Stimulated activated CD4-positive, alpha-beta T cell treated with anti-CD3 and anti-CD28 coated beads, Interleukin-1b, Interleukin-23, amount 100 ng/mL, for 24 hours (primary cell): ENCODE results near the gene NCR1.
"Not testable (repeated sequence)": the region's sequence is repeated elsewhere in the genome, so short reads cannot be mapped to it uniquely, and the experiment has no call there.

ENCODE experiments used
- DNase-seq, 4 experiments: peaks; one replicate each; pipeline ENCODE4 v3.0.0-alpha.2; 2020; ENCODE audit warnings: low read depth in 4 of 4, low spot score in 1 of 4

Gene NCR1, protein sequence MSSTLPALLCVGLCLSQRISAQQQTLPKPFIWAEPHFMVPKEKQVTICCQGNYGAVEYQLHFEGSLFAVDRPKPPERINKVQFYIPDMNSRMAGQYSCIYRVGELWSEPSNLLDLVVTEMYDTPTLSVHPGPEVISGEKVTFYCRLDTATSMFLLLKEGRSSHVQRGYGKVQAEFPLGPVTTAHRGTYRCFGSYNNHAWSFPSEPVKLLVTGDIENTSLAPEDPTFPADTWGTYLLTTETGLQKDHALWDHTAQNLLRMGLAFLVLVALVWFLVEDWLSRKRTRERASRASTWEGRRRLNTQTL

DNA sequence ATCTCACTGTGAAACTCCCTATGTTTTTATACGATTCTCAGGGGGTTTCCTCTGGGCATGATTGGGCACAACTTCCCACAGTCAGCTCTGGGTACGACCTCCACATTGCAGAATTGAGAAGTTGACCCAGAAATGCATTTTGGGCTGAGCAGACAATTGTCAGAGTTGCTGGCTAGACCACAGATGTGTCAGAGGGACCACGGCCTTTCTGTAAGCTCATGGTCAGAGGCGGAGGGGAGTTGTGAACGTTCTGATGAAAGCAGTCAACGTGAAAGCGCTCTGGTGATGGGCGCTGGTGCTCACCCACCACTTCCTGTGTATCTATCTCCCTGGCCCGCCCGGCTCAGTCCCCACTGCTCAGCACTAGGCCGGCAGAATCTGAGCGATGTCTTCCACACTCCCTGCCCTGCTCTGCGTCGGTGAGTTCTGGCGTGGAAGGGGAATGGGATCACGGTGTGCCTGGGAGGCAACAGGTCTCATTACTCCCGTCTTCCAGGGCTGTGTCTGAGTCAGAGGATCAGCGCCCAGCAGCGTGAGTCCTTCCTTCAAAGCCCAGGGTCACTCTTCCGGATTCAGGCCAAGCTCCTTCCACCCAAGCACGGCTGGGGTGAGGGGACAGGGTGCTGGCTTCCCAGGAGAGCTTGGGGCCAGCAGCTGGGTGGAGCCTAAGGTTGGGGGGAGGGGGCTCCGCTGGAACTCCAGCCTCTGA, at the start of gene NCR1:
Gene NCR1 (plus strand): TSS at position 346 of the 709 bp plus-strand sequence. CDS start 40 bp downstream, at position 386.
- DNase-seq = no peak

DNA sequence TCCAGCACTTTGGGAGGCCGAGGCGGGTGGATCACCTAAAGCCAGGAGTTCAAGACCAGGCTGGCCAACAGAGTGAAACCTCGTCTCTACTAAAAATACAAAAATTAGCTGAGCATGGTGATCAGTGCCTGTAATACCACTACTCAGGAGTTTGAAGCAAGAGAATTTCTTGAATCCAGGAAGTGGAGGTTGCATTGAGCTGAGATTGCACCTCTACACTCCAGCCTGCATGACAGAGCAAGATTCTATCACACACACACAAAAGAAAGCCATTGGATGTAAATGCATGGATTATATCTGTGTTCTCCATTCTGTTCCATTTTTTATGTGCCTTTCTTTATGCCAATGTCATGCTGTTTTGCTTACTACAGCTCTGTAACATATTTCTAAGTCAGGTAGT, 47.5 kb upstream of the NCR1 start:
- not testable (repeated sequence) for DNase-seq

DNA sequence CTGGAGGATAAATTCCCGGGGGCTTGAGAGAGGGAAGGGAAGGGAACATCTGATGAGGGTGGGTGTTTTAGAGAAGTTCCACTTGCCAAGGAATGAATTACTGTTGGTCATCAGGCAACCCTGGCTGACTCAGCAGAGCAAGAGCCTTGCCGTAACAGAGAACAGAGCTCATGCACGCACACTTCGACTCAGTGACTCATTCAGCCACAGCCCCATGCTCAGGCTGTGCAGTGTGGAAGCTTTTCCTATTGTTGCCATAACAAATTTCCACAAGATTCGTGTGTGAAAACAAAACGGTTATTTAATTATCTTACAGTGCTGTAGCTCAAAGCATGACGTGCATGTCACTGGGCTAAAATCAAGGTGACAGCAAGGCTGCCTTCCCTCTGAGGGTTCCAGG, 46.5 kb upstream of the NCR1 start:
- DNase-seq = not testable (repeated sequence)

DNA sequence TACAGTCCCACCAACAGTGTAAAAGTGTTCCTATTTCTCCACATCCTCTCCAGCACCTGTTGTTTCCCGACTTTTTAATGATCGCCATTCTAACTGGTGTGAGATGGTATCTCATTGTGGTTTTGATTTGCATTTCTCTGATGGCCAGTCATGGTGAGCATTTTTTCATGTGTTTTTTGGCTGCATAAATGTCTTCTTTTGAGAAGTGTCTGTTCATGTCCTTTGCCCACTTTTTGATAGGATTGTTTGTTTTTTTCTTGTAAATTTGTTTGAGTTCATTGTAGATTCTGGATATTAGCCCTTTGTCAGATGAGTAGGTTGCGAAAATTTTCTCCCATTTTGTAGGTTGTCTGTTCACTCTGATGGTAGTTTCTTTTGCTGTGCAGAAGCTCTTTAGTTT, 42.5 kb upstream of the NCR1 start:
- not testable (repeated sequence) for DNase-seq

DNA sequence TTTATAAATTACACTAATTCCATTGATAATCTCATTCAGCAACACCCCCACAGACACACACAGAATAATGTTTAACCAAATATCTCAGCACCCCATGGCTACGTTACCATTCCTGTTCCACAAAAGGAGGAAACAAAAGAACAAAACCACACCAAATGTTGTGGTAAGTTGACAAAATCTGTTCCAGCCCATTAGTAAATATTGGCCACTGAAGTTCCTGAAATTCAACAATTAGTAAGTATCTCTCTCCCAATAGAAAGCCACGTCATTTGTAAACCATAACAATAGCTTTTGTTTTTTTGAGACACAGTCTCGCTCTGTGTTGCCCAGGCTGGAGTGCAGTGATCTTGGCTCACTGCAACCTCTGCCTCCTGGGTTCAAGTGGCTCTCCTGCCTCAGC, 34.3 kb upstream of the NCR1 start:
- DNase-seq = no peak

DNA sequence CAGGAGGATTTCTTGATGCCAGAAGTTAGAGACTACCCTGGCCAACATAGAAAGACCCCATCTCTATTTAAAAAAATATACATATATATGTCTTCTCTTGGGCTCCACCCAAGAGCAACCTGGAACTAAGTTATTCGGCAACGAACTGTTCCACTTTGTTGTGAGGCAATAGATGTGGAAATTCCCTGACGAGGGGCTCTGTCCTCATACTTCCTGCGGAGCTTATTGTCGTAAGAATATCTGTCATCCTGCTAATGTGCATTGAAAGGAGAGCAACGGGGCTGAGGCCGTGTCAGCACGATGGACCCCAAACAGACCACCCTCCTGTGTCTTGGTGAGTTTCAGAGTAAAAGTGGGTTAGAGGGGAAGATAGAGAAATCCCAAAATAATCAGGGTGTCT, 32.0 kb upstream of the NCR1 start, which contains the start of gene FCAR:
Gene FCAR (plus strand): TSS at position 246 of the 400 bp plus-strand sequence. CDS start 55 bp downstream, at position 301.
- no peak for DNase-seq

DNA sequence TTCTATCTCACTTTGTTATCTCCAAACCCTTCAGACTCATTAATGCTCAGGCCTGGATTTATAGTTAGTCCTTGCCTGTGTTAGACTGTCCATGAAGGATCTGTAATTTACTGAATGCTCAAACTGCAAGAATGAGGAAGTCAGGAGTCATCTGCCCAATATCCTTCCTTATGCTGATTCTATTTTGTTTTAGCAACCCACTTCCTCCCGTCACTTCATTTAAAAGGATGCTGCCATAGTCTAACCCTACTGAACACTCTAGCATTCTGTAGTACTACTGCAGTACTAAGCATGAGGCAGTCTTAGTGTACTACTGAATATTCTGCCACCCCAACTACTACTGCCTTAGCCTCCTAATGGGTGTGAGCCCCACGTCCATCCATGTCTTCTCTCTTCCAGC, 30.4 kb upstream of the NCR1 start:
- no peak for DNase-seq

DNA sequence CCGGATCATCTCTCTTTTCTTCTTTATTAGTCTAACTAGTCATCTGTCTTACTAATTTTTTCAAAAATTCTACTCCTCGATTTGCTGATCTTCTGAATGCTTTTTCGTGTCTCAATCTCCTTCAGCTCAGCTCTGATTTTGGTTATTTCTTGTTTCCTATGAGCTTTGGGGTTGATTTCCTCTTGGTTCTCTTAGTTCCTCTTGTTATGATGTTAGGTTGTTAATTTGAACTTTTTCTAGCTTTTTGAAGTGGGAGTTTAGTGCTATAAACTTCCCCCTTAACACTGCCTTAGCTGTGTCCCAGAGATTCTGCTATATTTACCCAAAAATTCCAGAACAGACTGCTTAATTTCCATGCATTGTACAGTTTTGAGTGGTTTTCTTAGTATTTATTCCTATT, 28.5 kb upstream of the NCR1 start:
- DNase-seq = no peak

DNA sequence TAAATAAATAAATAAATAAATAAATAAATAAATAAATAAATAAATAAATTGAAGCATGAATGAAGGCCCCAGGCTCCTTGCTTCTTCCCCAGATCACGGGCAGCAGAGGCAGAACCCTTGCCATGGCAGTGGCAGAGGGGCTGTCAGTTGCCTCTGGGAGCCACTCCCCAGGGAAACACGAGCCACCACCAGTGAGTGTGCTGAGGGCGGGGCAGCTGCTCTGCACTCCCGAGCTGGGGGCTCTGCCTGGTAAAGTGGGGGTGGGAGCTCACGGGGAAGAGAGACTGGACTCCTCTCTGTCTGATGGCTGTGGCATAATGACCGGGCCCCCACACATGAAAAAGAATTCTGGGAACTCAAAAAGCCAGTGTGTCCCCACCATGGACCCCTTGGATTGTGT, 24.1 kb upstream of the NCR1 start:
- DNase-seq = no peak

DNA sequence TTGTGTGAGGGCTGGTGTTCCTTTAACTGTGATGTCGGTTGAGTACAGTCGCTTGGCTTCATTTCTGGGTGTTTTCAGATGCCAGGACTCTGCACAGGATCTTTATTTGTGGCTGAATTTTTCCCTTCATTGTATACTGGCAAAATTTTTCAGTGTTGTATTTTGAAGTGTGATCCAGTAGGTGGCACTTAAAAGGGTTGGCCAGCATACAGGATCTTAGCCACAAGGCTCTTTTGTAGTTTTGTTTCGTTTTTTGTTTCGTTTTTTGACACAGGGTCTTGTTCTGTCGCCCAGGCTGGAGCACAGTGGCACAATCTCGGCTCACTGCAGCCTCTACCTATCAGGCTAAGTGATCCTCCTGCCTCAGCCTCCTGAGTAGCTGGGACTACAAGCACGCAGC, 23.2 kb upstream of the NCR1 start:
- DNase-seq = no peak

DNA sequence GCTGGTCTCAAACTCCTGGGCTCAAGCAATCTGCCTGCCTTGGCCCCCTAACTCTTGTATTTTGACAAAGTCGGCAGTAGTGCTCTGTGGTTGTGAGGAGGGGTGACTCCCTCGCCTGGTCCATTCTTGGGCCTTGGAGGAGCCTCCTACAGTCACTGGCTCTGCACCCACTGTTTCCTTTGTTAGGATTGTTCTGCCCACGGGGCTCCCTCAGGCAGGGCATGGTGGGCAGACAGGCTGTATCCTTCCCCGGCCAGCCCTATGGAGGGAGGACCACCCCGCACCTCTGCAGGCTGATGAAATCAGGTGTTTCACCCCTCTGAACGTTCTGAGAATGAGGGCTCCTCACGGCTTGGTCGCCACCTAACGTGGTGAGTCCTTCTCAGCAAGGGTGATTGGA, 22.7 kb upstream of the NCR1 start:
- no peak for DNase-seq

DNA sequence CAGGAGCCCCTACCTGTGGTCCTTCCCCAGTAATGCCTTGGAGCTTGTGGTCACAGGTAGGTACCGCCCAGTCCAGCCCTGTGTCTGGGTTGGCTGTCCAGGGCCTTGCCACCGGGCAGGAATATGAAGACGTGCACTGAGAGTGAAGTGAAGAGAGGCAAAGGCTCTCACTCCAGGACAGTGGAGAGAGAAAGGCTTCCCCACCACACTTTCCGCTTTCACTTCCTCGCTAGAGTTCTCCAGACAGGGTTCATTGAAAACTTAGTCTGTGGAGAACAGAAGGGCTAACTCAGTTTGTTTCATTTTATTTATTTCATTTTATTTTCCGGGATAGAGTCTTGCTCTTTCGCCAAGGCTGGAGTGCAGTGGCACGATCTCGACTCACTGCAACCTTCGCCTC, 17.7 kb upstream of the NCR1 start:
- no peak for DNase-seq

DNA sequence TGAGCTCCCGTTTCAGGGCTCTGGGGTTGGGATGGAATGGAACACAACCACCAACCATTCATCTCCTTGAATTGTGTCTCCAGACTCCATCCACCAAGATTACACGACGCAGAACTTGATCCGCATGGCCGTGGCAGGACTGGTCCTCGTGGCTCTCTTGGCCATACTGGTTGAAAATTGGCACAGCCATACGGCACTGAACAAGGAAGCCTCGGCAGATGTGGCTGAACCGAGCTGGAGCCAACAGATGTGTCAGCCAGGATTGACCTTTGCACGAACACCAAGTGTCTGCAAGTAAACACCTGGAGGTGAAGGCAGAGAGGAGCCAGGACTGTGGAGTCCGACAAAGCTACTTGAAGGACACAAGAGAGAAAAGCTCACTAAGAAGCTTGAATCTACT, 16.4 kb upstream of the NCR1 start:
- no peak for DNase-seq

DNA sequence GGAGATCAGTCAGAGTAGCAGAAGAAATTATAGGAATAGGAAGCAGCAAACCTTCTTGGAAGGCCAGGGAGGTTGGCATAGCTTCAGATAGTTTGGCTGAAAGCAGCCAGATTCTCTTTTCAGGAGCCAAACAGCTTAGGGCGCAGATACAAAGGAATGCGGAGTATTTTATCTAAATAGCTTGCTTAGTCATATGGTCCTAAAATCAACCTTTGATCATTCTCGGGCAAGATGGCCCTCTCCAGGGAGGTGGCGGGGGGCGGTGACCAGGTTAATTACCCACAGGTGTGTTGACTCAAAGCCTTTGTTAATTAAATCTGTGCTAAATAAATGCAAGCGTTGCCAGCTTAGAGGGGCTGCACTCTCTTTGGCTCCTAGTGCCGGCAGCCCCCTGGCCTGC, 12.5 kb upstream of the NCR1 start:
- no peak for DNase-seq

DNA sequence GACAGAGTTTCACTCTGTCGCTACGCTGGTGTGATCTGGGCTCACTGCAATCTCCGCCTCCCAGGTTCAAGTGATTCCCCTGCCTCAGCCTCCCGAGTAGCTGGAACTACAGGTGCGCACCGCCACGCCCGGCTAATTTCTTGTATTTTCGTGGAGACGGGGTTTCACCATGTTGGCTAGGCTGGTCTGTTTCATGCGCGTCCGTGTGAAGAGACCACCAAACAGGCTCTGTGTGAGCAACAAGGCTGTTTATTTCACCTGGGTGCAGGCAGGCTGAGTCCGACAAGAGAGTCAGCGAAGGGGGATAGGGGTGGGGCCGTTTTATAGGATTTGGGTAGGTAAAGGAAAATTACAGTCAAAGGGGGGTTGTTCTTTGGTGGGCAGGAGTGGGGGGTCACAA, 11.8 kb upstream of the NCR1 start:
- not testable (repeated sequence) for DNase-seq

DNA sequence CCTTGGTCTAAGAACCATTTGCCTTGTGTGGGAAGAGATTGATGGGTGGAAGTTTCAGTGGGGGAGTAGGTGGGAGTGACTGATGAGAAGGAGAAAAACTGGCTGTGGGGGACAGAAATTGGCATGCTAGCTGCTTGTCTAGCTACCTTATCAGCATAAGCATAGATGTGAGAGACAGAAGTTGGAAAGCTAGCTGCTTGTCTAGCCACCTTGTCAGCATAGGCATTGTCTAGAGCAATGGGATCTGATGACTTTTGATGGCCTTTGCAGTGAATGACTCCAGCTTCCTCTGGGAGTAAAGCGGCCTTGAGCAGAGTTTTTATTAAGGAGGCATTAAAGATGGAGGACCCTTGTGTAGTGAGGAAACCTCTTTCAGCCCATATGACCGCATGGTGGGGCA, 9.9 kb upstream of the NCR1 start:
- DNase-seq = no peak

DNA sequence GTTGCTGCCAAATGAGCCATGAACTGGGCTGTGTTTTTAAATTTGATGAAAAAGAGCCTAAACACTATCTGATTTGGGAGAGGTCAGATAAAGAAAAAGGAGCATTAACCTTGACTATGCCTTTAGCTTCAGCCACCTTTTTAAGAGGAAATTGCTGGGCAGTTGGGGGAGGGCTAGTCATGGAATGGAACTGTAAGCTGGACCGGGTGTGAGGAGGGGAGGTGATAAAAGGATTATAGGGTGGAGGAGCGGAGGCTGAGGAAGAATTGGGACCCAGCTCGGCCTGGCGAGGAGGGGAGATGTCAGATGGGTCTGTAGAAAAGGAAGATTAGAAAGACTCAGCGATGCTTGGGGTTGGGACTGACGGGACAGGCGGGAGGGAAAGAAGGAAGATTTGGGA, 7.3 kb upstream of the NCR1 start:
- not testable (repeated sequence) for DNase-seq

DNA sequence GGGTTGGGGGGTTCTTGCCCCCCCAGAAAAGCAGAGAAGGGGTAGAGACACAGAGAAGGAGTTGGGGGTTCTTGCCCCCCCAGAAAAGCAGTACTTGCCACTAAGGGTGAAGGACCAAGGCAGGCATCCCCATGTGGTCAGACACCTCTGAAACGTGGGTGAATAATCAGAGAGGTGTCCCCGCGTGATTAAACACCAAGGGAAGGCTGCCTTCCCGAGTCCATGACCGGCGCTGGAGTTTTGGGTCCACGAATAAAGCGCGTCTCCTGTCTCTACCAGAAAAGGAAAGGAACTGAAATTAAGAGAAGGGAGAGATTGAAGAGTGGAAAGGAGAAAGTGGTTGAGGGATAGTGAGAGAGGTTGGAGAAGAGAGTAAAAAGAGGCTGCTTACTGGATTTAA, 6.3 kb upstream of the NCR1 start:
- DNase-seq = not testable (repeated sequence)

DNA sequence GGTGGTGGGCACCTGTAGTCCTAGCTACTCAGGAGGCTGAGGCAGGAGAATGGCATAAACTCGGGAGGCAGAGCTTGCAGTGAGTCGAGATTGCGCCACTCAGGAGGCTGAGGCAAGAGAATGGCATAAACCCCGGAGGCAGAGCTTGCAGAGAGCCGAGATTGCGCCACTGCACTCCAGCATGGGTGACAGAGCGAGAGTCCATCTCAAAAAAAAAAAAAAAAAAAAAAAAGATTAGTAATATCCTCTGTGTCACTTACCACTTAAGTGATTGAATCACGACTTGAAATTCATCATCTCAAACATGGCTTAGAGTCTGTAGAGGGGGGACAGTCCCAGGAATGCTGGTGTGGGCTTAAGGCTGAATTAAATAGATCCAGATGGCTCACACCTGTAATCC, 4.8 kb upstream of the NCR1 start:
- not testable (repeated sequence) for DNase-seq

DNA sequence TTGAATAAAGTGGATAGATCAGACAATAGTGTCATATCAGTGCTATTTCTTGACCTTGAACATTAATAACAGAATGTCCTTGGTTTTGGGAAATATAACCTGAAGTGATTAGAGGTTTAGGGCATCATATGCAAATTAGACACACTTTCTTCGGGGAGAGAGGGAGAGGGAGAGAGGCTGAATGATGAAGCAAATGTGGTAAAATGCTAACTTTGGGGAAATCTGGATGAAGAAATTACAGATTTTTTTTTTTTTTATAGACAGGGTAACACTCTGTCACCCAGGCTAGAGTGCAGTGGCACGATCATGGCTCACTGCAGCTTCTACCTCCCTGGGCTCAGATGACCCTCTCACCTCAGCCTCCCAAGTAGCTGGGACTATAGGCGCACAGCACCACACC, 3.9 kb upstream of the NCR1 start:
- no peak for DNase-seq

DNA sequence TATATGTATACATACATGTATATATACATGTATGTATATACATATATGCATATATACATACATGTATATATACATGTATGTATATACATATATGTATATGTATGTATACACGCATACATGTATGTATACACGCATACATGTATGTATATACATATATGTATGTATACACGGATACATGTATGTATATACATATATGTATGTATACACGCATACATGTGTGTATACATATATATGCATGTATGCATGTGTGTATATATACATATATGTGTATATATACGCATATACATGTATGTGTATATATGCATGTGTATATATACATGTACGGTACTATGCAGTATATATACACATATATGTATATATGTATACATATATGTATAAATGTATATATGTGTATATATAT, 2.6 kb upstream of the NCR1 start:
- DNase-seq = no peak

DNA sequence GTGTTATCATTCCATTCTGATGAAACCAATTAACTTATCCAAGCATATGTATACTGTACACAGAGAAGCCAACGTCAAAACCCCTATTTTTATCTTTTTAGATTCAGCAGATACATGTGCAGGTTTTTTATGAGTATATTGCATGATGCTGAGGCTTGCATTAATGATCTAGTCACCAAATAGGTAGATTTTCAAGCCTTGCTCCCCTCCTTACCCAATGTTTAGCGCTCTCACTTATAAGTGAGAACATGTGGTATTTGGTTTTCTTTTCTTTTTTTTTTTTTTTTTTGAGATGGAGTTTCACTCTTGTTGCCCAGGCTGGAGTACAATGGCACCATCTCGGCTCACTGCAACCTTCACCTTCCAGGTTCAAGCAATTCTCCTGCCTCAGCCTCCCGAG, 1.7 kb upstream of the NCR1 start:
- not testable (repeated sequence) for DNase-seq

DNA sequence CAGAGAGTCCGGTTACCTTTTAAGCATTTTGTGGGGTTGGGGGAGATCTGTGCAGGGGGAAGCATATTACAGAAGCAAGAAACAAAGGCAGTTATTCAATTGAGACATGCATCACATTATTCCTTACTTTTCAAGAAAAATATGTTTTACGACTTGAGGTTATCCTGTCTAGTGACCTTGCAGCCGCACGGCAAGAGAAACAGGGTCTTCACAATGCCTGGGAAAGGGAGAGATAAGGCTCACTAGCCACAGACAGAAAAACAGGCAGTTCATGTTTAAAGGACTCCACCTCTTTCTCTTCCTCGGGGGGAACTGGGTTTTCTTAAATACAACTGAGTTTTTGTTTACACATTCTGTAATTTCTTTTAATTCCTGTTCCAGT, 536 bp upstream of the NCR1 start:
- no peak for DNase-seq
